ENCODE measurements around the gene UBD.

GRCh38 chr6:29552512-29553051 lies 7.0 kb downstream of the UBD start:
- TF ChIP-seq CTCF (IDR thresholded peaks at IDR 0.05 in 4 of 5, conservative IDR thresholded peaks at IDR 0.05 in 1 of 5) (no peak), POLR2A (IDR thresholded peaks at IDR 0.05) (no peak)
